MCF 10A (cell line): ENCODE measurements around the gene TMEM132D. TPM values are rescaled to one million over a fixed set of nuclear protein-coding genes. Genes with fewer than 3 reads are reported as not detected.

Experiments
- BruUV-seq: library from RNA; stranded (reverse); fragments of 400-500 nt; replicated peaks from 2 replicates; lab custom pipeline; 2021; lab: Mats Ljungman, UMichigan
- CTCF ChIA-PET: fragments of 300-600 bp; sonication (Branson Sonifier 250); formaldehyde crosslinking; extraction: SDS; loops from one replicate; lab custom pipeline; 2021; ENCODE audit warnings: antibody characterized with exemption, inconsistent platforms; lab: Yijun Ruan, JAX
- POLR2A ChIA-PET: fragments of 300-600, 350-650 bp; sonication (Branson Sonifier 250); formaldehyde crosslinking; extraction: SDS; loops from one replicate; lab custom pipeline; 2020; ENCODE audit warnings: antibody characterized with exemption, inconsistent platforms; lab: Yijun Ruan, JAX
- DNase-seq: peaks from one replicate; pipeline ENCODE4 v3.0.0-alpha.2; 2018; ENCODE audit not compliant: unreplicated experiment
- H3K27ac Mint-ChIP-seq: one replicate; pipeline ENCODE4 v1.8.0; 2022; ENCODE audit warnings: mild to moderate bottlenecking, low read depth, mixed read lengths; ENCODE audit not compliant: unreplicated experiment
- H3K27me3 Mint-ChIP-seq: one replicate; pipeline ENCODE4 v1.8.0; 2022; ENCODE audit warnings: mixed read lengths; ENCODE audit not compliant: insufficient read depth, unreplicated experiment
- H3K36me3 Mint-ChIP-seq: one replicate; pipeline ENCODE4 v1.8.0; 2022; ENCODE audit warnings: mild to moderate bottlenecking, moderate library complexity, mixed read lengths; ENCODE audit not compliant: insufficient read depth, unreplicated experiment
- H3K4me1 Mint-ChIP-seq: one replicate; pipeline ENCODE4 v1.8.0; 2022; ENCODE audit warnings: mixed read lengths; ENCODE audit not compliant: insufficient read depth, unreplicated experiment
- H3K4me3 Mint-ChIP-seq: one replicate; pipeline ENCODE4 v1.8.0; 2022; ENCODE audit warnings: mild to moderate bottlenecking, moderate library complexity, mixed read lengths; ENCODE audit not compliant: unreplicated experiment
- H3K9me3 Mint-ChIP-seq: one replicate; pipeline ENCODE4 v1.8.0; 2022; ENCODE audit warnings: mixed read lengths; ENCODE audit not compliant: unreplicated experiment
- CTCF ChIP-seq: fragments of 200-600 bp; IDR thresholded peaks from one replicate; pipeline ENCODE4 v1.8.0; 2022; ENCODE audit warnings: antibody characterized with exemption, mild to moderate bottlenecking; ENCODE audit not compliant: unreplicated experiment
- intact Hi-C: fragments of 100-400 bp; cut with micrococcal nuclease; formaldehyde crosslinking; loops from 2 replicates; pipeline ENCODE4 v1.14.1; 2022
- total RNA-seq: library from RNA; stranded (reverse); gene quantifications from 2 replicates; pipeline ENCODE4 v1.2.3, GENCODE V29; 2022

TMEM132D gene
- total RNA-seq, 1 experiment from 2014 or later: not detected

- no peak overlapping the region for H3K27ac Mint-ChIP-seq
- no peaks in the 10 kb centered on the region for H3K27me3 Mint-ChIP-seq
- ChIA-PET POLR2A (no interaction called here), CTCF (no interaction called here)
- BruUV-seq: no TSS peak
- no peaks in the 10 kb centered on the region for H3K36me3 Mint-ChIP-seq
- TF ChIP-seq CTCF: no peak
- no peaks in the 10 kb centered on the region for H3K4me1 Mint-ChIP-seq
- H3K9me3 Mint-ChIP-seq: peaks cover 11% of the 10 kb centered on the region
- H3K4me3 Mint-ChIP-seq: no peak overlapping the region
- DNase-seq: no peak
- intact Hi-C loops: no loop called here
Measured at GRCh38 chr12:129379076-129379804, 524.6 kb downstream of the TMEM132D start.

GRCh38 chr12:129378496-129378895 is 525.3 kb downstream of the TMEM132D start:
- H3K9me3 Mint-ChIP-seq: peaks cover 11% of the 10 kb centered on the region
- no TSS peak for BruUV-seq
- DNase-seq: no peak
- H3K4me3 Mint-ChIP-seq: no peak overlapping the region
- no peak for TF ChIP-seq CTCF
- no peak overlapping the region for H3K27ac Mint-ChIP-seq
- no peaks in the 10 kb centered on the region for H3K36me3 Mint-ChIP-seq
- no peaks in the 10 kb centered on the region for H3K27me3 Mint-ChIP-seq
- H3K4me1 Mint-ChIP-seq: no peaks in the 10 kb centered on the region
- intact Hi-C loops: no loop called here
- ChIA-PET POLR2A (no interaction called here), CTCF (interaction anchor here (0.8 kb wide), 1 partner anchor 9 kb away, joined by 3 read pairs; no protein-coding TSS in a partner anchor)

- intact Hi-C loops: no loop called here
- no peak for TF ChIP-seq CTCF
- ChIA-PET POLR2A (no interaction called here), CTCF (interaction anchor here (0.7 kb wide), 1 partner anchor 91 kb away, joined by 3 read pairs; no protein-coding TSS in a partner anchor)
- H3K9me3 Mint-ChIP-seq: no peaks in the 10 kb centered on the region
- no TSS peak for BruUV-seq
- H3K4me3 Mint-ChIP-seq: no peak overlapping the region
- no peak overlapping the region for H3K27ac Mint-ChIP-seq
- no peak for DNase-seq
- no peaks in the 10 kb centered on the region for H3K4me1 Mint-ChIP-seq
- H3K27me3 Mint-ChIP-seq: no peaks in the 10 kb centered on the region
- no peaks in the 10 kb centered on the region for H3K36me3 Mint-ChIP-seq
Measured at GRCh38 chr12:129373746-129374145, 530.1 kb downstream of the TMEM132D start.

- no peaks in the 10 kb centered on the region for H3K9me3 Mint-ChIP-seq
- ChIA-PET CTCF (interaction anchor here (0.6 to 0.7 kb wide), 2 partner anchors 33 to 391 kb away, joined by 3 to 5 read pairs; no protein-coding TSS in a partner anchor), POLR2A (no interaction called here)
- TF ChIP-seq CTCF: no peak
- H3K36me3 Mint-ChIP-seq: no peaks in the 10 kb centered on the region
- no peak for DNase-seq
- no peaks in the 10 kb centered on the region for H3K4me1 Mint-ChIP-seq
- H3K27me3 Mint-ChIP-seq: no peaks in the 10 kb centered on the region
- no TSS peak for BruUV-seq
- no peak overlapping the region for H3K4me3 Mint-ChIP-seq
- intact Hi-C loops: no loop called here
- no peak overlapping the region for H3K27ac Mint-ChIP-seq
Measured at GRCh38 chr12:129372876-129373275, 530.9 kb downstream of the TMEM132D start.
